ENCODE data around the gene OSBPL10. TPM values are rescaled to one million over a fixed set of nuclear protein-coding genes. Genes with fewer than 3 reads are reported as not detected.

The OSBPL10 gene
- total and polyA plus RNA-seq, 2 of the 4 experiments (the other 2 are of a cell fraction): 9.5 to 10.1 TPM

GRCh38 chr3:31973837-31974236 is 7.2 kb downstream of the OSBPL10 start:
- Histone ChIP-seq H2AFZ (replicated peaks; ENCODE audit: low read length, poor library complexity) (no peak overlapping the region), H3K27me3 (ENCODE audit: control insufficient read depth, insufficient read depth, low read length) (no peaks in the 10 kb centered on the region), H2BK5ac (ENCODE audit: low read depth, low read length, poor library complexity, severe bottlenecking) (peak overlapping the region; percentile 21), H3K9me3 (ENCODE audit: control insufficient read depth, insufficient read depth, low read length) (no peaks in the 10 kb centered on the region), H2BK120ac (ENCODE audit: low read depth, low read length) (peak overlapping the region; percentile 53; the same call in 1 of the 2 replicates), H3K56ac (ENCODE audit: extremely low read depth, insufficient read depth, low read length) (no peak overlapping the region), H3K4ac (ENCODE audit: low read depth, low read length) (no peak overlapping the region), H3K36me3 (ENCODE audit: control insufficient read depth, insufficient read depth, low read length) (no peaks in the 10 kb centered on the region), H4K8ac (ENCODE audit: low read depth in 2 of 2, low read length in 2 of 2) (no peak overlapping the region), H2BK20ac (ENCODE audit: low read depth, low read length) (peak overlapping the region; percentile 43), H3K18ac (ENCODE audit: low read depth, low read length) (peak overlapping the region; percentile 94; the same call in 1 of the 2 replicates), H3K4me2 (ENCODE audit: low read depth, low read length) (peak overlapping the region; percentile 57; the same call in 1 of the 2 replicates), H4K5ac (ENCODE audit: low read depth, low read length) (peak overlapping the region; percentile 64; the same call in 1 of the 2 replicates), H2BK15ac (ENCODE audit: low read depth, low read length) (no peak overlapping the region), H3K4me3 (ENCODE audit: insufficient read depth, low read depth, low read length) (no peak overlapping the region), H2AK9ac (replicated peaks; ENCODE audit: low read depth, low read length, poor library complexity) (no peak overlapping the region), H2AK5ac (ENCODE audit: low read depth, low read length) (peak overlapping the region; percentile 63; the same call in 1 of the 2 replicates), H3K79me1 (ENCODE audit: low read depth in 1 of 2, low read length in 2 of 2) (peaks cover 15 to 38% of the 10 kb centered on the region in 2 experiments; a peak in 3 of 4 replicates), H4K91ac (ENCODE audit: insufficient read depth, low read depth, low read length) (no peak overlapping the region), H3K9ac (ENCODE audit: low read depth, low read length) (no peak overlapping the region), H3K4me1 (ENCODE audit: control insufficient read depth, insufficient read depth, low read length) (peaks cover 7% of the 10 kb centered on the region), H3K14ac (replicated peaks; ENCODE audit: low read depth, low read length) (no peak overlapping the region), H3K27ac (ENCODE audit: insufficient read depth, low read length) (no peak overlapping the region), H3K23ac (ENCODE audit: low read depth, low read length) (no peak overlapping the region), H4K20me1 (ENCODE audit: insufficient read depth, low read length) (peaks cover 4% of the 10 kb centered on the region; the same call in 1 of the 2 replicates), H3K9me1 (ENCODE audit: insufficient read depth, low read length) (peaks cover 7% of the 10 kb centered on the region)
- in situ Hi-C loops (cut with MboI; ENCODE audit: low sequenced_read_pairs) (no loop called here), intact Hi-C loops (cut with micrococcal nuclease) (no loop called here), dilution Hi-C loops (cut with HindIII; ENCODE audit: low sequenced_read_pairs, unreplicated experiment) (no loop called here)
- no TSS peak for BruUV-seq (replicated peaks)
- ATAC-seq (ENCODE audit: low read depth) (no peak), DNase-seq (no peak)
- no peak for TF ChIP-seq MAZ (IDR thresholded peaks at IDR 0.05; ENCODE audit: borderline replicate concordance, low read depth, low read length)
- no peak for TF ChIP-seq CEBPB (IDR thresholded peaks at IDR 0.05; ENCODE audit: low read depth, low read length)
- TF ChIP-seq NFE2L2 (IDR thresholded peaks at IDR 0.05; ENCODE audit: low read depth, low read length): no peak
- TF ChIP-seq CHD1 (IDR thresholded peaks at IDR 0.05; ENCODE audit: low read depth, low read length): no peak
- TF ChIP-seq MXI1 (IDR thresholded peaks at IDR 0.05; ENCODE audit: borderline replicate concordance, low read depth, low read length): no peak
- TF ChIP-seq CTCF (conservative IDR thresholded peaks at IDR 0.05; ENCODE audit: low read depth, low read length): no peak
- TF ChIP-seq MAFK (IDR thresholded peaks at IDR 0.05; ENCODE audit: low read depth, low read length): no peak
- no peak for TF ChIP-seq BHLHE40 (IDR thresholded peaks at IDR 0.05; ENCODE audit: low read depth, low read length)
- TF ChIP-seq SMC3 (IDR thresholded peaks at IDR 0.05; ENCODE audit: low read depth, low read length): no peak
- TF ChIP-seq ELK1 (IDR thresholded peaks at IDR 0.05; ENCODE audit: borderline replicate concordance, low read depth, low read length): no peak
- TF ChIP-seq RAD21 (IDR thresholded peaks at IDR 0.05; ENCODE audit: low read length): no peak
- no peak for TF ChIP-seq POLR2A (IDR thresholded peaks at IDR 0.05; ENCODE audit: low read depth, low read length)
- TF ChIP-seq FOS (IDR thresholded peaks at IDR 0.05; ENCODE audit: low read depth, low read length): no peak
- WGBS, 2 experiments (ENCODE audit: extremely low coverage in 2 of 2, insufficient read length in 1 of 2): no CpG with 5 or more reads among the region's 5 CpGs
- ChIA-PET CTCF (no interaction called here), POLR2A (ENCODE audit: unreplicated experiment) (no interaction called here)
